NCI-H2196 treated with DMSO at 0.1 percent for 48 hours (cell line): ENCODE measurements around the gene ZSCAN1.

Experiments
- DNase-seq: peaks from one replicate; lab custom pipeline; 2025; ENCODE audit not compliant: unreplicated experiment; lab: John Stamatoyannopoulos, UW

Gene ZSCAN1

GRCh38 chr19:58079792-58080191 is 46.0 kb downstream of the ZSCAN1 start:
- DNase-seq = no peak

GRCh38 chr19:58083021-58083420 is 49.2 kb downstream of the ZSCAN1 start:
- no peak for DNase-seq

DNA sequence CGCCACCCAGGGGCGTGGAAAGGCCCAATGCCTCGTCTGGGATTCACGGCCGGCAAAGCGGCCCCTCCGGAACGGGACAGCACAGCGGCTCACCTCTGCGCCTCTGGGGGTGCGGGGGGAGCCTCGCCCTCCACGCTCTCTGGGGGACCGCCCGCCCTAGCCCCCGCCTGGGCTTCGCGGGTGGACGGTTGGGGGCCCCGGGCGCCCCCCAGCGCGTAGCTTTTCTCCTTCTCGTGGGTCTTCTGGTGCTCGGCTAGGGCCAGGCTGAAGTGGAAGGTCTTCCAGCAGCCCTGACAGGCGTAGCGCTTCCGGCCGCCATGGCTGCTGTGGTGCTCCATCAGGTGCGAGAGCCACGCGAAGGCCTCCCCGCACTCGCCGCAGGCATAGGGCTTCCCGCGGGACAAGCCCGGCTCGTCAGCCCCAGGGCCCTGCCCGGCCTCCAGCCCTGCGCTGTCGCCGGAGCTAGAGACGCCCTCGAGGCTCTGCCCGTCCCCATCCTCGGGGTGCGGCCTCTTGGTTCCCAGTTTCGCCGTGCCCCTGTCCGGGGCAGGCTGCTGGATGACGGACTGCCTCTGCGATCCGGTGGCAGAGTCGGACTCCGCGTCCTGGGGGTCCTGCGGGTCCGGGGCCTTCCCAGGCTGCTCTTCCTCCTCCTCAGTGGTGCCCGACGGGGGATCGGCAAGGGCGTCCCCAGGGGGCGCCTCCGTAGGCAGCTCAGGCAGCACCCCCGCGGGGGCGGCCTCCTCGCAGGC is 50.9 kb downstream of the ZSCAN1 start:
- DNase-seq = no peak

DNA sequence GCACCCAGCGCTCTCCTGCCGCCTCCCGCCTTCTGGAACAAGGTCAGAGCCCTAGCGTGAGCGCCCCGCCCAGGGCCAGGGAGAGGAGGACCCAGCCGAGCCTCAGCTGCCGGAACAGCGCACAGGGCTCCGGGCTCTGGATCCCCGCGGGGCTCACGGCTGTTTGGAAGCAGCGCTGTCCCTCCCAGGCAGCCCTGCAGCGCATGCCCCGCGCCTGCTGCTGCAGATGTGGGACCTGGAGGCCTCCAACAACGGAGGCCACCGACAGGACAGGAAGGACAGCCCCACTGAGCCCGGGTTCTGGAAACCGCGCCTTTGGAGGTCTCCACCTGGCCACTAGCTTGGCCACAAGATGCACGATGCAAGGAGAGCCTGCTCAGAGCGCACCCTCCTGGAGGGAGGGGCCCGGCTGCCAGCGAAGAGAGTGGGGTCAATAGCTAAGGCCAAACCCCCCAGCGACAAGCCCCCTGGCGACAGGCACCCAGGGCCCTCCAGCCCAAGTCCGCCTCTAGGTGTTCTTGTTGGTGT is 51.6 kb downstream of the ZSCAN1 start:
- DNase-seq = no peak

DNA sequence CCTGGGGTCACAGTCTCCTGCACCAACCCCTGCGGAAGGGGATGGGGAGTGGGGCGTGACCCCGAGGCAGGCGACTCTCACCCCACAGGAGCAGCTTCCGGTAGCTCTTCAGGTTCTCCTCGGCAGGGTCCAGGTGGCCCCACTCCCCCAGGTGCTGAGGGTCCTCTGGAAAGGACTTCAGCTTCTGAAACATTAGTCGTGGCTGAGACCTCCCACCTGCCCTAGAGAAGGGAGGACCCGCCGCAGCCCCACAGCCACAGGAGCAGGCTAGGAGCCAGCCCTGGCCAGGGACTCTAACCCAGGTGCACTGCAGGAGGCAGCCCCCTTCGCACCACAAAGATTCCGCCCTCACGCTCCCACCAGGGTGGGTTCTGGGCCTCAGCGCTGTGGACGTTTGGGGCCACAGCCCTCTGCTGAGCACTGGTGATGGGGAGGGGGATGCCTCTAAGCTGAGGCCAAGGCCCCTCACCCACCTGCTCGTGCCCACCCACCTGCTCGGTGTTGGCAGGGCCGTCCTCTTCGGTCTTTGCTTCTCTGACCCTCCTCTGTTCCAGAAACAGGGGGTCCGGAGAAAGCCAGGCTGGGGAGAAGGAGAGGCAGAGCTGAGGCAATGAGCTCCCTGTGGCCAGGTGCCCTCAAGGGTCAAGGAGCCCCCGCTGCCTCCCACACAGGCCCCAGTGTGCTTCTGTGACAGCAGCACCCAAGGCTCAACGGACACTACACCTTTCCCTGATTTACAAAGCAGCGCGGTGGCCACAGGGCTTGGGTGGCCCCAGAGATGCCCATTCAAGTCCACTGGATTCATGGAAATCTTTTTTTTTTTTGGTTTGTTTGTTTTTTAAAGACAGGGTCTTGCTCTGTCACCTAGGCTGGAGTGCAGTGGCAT is 53.2 kb downstream of the ZSCAN1 start:
- DNase-seq = no peak

- DNase-seq = no peak
Observed at GRCh38 chr19:58088521-58089052, 54.8 kb downstream of the ZSCAN1 start.

- DNase-seq = no peak
Observed at GRCh38 chr19:58089846-58090245, 56.0 kb downstream of the ZSCAN1 start.

DNA sequence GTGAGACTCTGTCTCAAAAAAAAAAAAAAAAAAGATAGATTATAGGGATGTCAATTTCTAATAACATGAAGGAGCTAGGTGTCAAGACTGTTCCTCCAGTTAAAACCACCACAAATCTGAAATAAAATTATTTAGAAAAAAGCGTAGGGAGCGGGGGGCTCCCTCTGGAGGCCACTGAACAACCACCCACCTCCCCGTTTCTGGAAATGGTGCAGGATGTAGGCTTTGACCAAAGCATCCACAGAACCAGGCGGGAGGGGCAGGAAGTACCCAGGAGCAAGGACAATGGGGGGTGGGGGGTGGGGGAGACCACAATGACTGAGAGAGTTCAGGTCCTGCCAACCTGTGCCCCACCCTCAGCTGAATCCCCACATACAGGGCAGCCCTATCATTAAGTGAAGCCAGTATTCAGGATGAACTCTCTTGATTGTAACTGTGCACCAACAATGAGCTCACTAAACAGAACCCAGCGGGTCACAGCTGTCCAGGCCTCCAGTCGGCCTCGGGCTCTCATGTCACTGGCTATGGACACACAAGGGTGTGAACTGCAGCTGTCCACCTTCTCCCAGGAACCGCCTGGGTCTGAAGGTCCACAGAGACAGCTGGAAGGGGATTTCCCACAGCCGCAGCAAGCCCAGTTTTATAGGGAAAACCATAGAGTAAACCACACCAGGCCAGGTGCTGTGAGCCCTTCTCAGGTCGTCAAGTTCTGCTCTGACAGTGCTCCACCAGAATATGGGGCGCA is 57.6 kb downstream of the ZSCAN1 start:
- no peak for DNase-seq

DNA sequence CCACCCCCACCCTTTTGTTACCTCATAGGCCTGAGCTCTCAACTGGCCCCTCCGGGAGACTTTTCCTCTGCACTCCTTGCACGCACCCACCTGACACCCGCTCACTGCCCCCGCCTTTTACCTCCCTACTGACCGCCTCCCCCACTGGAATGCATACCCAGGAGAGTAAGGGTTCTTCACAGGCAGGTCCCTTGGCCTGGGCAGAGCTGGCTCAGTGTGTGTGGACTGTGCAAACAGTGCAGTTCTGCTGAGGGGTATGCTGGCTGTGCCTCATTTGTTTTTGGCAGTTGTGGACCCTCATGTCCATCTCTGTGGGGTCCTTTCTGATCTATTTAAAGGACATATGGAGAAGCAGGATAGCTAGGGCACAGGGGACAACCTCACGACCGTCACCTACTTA is 59.2 kb downstream of the ZSCAN1 start:
- DNase-seq = no peak

- no peak for DNase-seq
Observed at GRCh38 chr19:58095328-58095727, 61.5 kb downstream of the ZSCAN1 start.

GRCh38 chr19:58096884-58097283 is 63.1 kb downstream of the ZSCAN1 start:
- no peak for DNase-seq

GRCh38 chr19:58097349-58097748 is 63.5 kb downstream of the ZSCAN1 start:
- DNase-seq = no peak

GRCh38 chr19:58097781-58098681 is 64.2 kb downstream of the ZSCAN1 start, which contains the start of gene ZSCAN18:
Gene ZSCAN18, minus strand, starts transcription at chr19:58098231. Its CDS starts 7,964 bp downstream, at chr19:58090267.
- DNase-seq = peak; percentile 73

GRCh38 chr19:58098682-58098998 is 64.8 kb downstream of the ZSCAN1 start:
- no peak for DNase-seq
